Mucosa of rectum (tissue), 2 donors: ENCODE measurements around the gene STX10.

Source experiments
- H3K27ac ChIP-seq, 2 donors: one replicate each; pipeline ENCODE4 v1.7.0; 2013; ENCODE audit warnings: inconsistent platforms in 2 of 2, low read depth in 2 of 2, low read length in 2 of 2
- H3K27me3 ChIP-seq, 2 donors: one replicate each; pipeline ENCODE4 v1.7.0; 2013; ENCODE audit warnings: low read length in 2 of 2; ENCODE audit not compliant: control insufficient read depth in 2 of 2, insufficient read depth in 2 of 2
- H3K36me3 ChIP-seq, 2 donors: one replicate each; pipeline ENCODE4 v1.7.0; 2013; ENCODE audit warnings: low read length in 2 of 2; ENCODE audit not compliant: control insufficient read depth in 2 of 2, insufficient read depth in 2 of 2
- H3K4me1 ChIP-seq, 2 donors: one replicate each; pipeline ENCODE4 v1.7.0; 2013; ENCODE audit warnings: low read length in 2 of 2, mild to moderate bottlenecking in 1 of 2; ENCODE audit not compliant: control insufficient read depth in 2 of 2, insufficient read depth in 2 of 2
- H3K4me3 ChIP-seq, 2 donors: one replicate each; pipeline ENCODE4 v1.7.0; 2013; ENCODE audit warnings: low read length in 2 of 2
- H3K9ac ChIP-seq, 2 donors: one replicate each; pipeline ENCODE4 v1.7.0; 2013; ENCODE audit warnings: low read length in 2 of 2, low read depth in 1 of 2, mild to moderate bottlenecking in 1 of 2
- H3K9me3 ChIP-seq, 2 donors: one replicate each; pipeline ENCODE4 v1.7.0; 2013; ENCODE audit warnings: low read length in 2 of 2; ENCODE audit not compliant: control insufficient read depth in 2 of 2
- donor health status: healthy.
- donor health status: Normal muscosa, but diverticular disease.

Gene STX10

DNA sequence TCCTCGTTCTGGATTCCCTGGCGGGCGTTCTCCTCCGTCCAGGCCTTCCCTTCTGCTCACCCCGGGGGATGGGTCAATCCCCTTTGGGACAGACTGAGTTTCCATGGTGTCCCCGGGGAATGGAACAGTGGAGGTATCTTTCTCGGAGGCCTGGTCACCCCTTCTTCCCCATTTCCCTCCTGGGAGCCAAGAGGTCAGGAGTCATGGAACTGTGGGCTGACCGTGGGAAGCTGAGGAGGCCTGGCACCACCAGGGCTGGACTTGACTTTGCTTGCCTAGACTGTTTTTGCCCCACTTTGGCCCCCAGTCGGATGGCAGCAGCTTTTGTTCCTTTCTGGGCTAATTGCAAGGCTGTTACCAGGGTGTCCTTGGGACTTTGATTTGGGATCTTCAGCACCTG, 30.1 kb downstream of the STX10 start:
- Histone ChIP-seq H3K27me3 (no peaks in the 10 kb centered on the region), H3K9ac (no peak overlapping the region), H3K4me3 (no peak overlapping the region), H3K4me1 (peaks cover 19 to 21% of the 10 kb centered on the region in 2 donors), H3K27ac (no peak overlapping the region), H3K9me3 (no peaks in the 10 kb centered on the region), H3K36me3 (peaks cover 0 to 7% of the 10 kb centered on the region in 2 donors)

DNA sequence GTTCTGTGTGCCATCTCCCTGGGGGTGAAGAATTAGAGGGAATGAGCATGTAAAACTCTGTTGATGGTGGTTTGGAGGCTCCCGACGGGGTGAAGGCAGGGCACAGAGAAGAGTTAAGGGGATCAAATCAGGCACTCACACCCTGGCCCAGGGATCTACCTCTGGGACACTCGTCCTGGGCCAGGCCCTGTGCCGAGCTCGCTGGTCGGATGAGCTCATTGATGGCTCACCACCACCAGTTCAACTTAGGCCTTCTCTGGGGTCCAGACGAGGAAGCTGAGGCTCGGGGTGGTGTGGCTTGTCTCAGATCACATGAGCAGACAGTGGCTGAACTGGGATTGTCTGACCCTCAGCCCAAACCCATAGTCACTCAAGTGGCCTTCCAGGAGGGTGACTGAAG, 30.5 kb downstream of the STX10 start:
- no peak overlapping the region for H3K9ac ChIP-seq
- no peaks in the 10 kb centered on the region for H3K27me3 ChIP-seq
- H3K36me3 ChIP-seq = peaks cover 0 to 7% of the 10 kb centered on the region in 2 donors
- H3K4me3 ChIP-seq = peak overlapping the region; percentile 64 to 75
- peaks cover 19 to 21% of the 10 kb centered on the region in 2 donors for H3K4me1 ChIP-seq
- H3K27ac ChIP-seq = no peak overlapping the region
- no peaks in the 10 kb centered on the region for H3K9me3 ChIP-seq

- Histone ChIP-seq H3K9me3 (no peaks in the 10 kb centered on the region), H3K36me3 (peaks cover 0 to 7% of the 10 kb centered on the region in 2 donors), H3K27me3 (no peaks in the 10 kb centered on the region), H3K27ac (peak overlapping the region; percentile 61 to 62), H3K9ac (peak overlapping the region in 1 of 2 donors; percentile 79), H3K4me3 (peak overlapping the region; percentile 70 to 75), H3K4me1 (peaks cover 19 to 21% of the 10 kb centered on the region in 2 donors)
These were observed 31.6 kb downstream of the STX10 start for GRCh38 chr19:13118424-13119193.

- H3K27ac ChIP-seq = peak within 1 kb of the TSS; percentile 62 to 74
- peak within 1 kb of the TSS; percentile 97 to 99 for H3K4me3 ChIP-seq
- no peaks in the 10 kb centered on the region for H3K27me3 ChIP-seq
- peaks cover 19 to 21% of the 10 kb centered on the region in 2 donors for H3K4me1 ChIP-seq
- H3K9me3 ChIP-seq = no peaks in the 10 kb centered on the region
- peaks cover 0 to 7% of the 10 kb centered on the region in 2 donors for H3K36me3 ChIP-seq
- peak within 1 kb of the TSS; percentile 79 to 81 for H3K9ac ChIP-seq
These were observed 32.3 kb downstream of the STX10 start, which contains the start of gene NACC1 for GRCh38 chr19:13117772-13118423. TSS of gene NACC1 (plus strand) at chr19:13118264. CDS start at chr19:13135208, 16,944 bp downstream.

DNA sequence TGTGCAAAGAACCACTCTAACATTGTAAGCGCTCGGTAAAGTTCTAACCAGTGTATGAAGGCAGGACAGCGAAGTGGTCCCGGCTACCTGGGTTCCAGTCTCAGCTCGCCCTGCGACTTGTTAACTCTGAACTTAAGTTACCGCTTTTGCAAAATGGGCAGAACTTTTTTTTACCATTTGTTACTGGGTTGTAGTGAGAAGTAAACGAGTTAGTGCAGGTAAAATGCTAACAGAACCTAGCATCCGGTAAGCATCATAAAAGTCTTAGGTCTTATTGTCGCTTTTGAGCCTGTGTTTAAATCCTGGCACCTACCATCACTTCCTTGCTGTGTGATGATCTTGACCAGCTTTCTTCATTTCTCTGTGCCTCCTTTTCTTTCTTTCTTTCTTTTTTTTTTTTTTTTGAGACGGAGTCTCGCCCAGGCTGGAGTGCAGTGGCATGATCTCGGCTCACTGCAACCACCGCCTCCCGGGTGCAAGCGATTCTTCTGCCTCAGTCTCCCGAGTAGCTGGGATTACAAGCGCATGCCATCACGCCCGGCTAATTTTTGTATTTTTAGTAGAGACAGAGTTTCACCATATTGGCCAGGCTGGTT, 32.9 kb downstream of the STX10 start:
- Histone ChIP-seq H3K4me3 (peak overlapping the region; percentile 97 to 99), H3K27me3 (no peaks in the 10 kb centered on the region), H3K9me3 (no peaks in the 10 kb centered on the region), H3K9ac (peak overlapping the region; percentile 76 to 81), H3K4me1 (peaks cover 19 to 21% of the 10 kb centered on the region in 2 donors), H3K27ac (peak overlapping the region; percentile 54 to 74), H3K36me3 (peaks cover 5 to 13% of the 10 kb centered on the region in 2 donors)

DNA sequence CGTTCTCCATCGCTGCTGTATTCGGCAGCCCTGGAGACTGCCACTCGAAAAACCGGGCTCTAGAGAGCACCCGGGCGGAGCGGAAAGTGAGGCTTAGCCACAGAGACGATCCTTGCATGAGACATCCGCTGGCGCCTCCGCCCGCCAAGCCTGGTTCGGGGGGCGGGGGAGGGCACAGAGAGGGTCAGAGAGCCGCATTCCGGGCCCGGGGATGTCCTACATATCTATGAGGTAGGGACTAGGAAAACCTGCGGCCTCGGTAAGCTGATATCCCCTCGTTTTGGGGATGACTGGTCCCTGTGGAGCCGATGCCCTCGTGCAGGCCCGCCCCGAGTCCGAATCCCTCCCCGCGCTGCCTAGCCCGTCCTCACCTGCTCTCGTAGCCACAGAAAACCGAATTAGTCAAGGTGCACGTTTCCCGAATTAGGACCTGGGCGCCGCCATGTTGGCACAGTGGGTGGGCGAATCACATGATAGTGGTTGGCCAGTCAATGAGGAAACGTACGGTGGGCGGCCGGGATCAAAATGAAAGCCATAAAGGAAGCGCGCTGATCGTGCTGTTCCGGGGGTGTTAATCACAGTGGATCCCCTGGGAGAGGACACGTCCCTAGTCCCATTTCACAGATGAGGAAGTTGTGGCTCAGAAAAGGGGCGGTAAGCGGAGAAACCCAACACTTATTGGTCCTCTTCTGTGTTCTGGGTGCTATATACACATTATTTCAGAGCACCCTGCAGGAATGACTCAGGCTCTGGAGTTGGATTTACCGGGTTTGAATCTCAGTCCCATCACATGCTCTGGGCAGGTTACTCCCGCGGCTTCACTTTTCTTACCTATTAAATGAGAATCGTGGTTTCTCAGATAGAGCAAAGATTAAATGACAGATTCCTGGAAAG, 33.6 kb downstream of the STX10 start, which contains the start of gene TRMT1:
TSS of gene TRMT1 (minus strand) at position 459 of the 894 bp plus-strand sequence. CDS start at position 118, 341 bp downstream.
- Histone ChIP-seq H3K27ac (peak within 1 kb of the TSS; percentile 54 to 74), H3K4me1 (peaks cover 19 to 21% of the 10 kb centered on the region in 2 donors), H3K4me3 (peak within 1 kb of the TSS; percentile 97 to 99), H3K27me3 (no peaks in the 10 kb centered on the region), H3K9ac (peak within 1 kb of the TSS; percentile 76 to 81), H3K9me3 (no peaks in the 10 kb centered on the region), H3K36me3 (peaks cover 5 to 6% of the 10 kb centered on the region in 2 donors)

DNA sequence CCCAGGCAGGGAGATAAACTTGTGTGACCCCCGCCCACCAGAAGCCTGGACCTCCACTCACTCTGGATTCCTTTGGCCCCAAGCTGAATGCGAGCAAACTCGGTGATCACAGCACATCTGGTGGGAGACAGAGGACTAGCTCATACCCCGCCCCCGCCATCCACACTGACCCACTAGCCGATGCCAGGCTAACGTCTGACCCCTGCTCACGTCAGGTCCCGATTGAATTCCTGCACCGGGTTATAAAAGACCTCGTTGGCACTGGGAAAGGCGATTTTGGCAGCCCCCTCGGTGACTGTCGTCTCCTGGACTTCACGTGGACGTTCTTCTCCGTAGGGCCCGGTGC, 34.3 kb downstream of the STX10 start:
- Histone ChIP-seq H3K27ac (no peak overlapping the region), H3K9ac (peak overlapping the region; percentile 68 to 76), H3K4me1 (peaks cover 19 to 21% of the 10 kb centered on the region in 2 donors)

GRCh38 chr19:13112555-13112954, 37.6 kb downstream of the STX10 start:
- Histone ChIP-seq H3K27ac (no peak overlapping the region), H3K36me3 (peaks cover 12 to 20% of the 10 kb centered on the region in 2 donors), H3K27me3 (no peaks in the 10 kb centered on the region), H3K9ac (peak overlapping the region in 1 of 2 donors; percentile 32), H3K4me1 (peaks cover 7 to 10% of the 10 kb centered on the region in 2 donors), H3K9me3 (no peaks in the 10 kb centered on the region), H3K4me3 (no peak overlapping the region)

More for the DNA sequence above, 34.3 kb downstream of the STX10 start:
- Histone ChIP-seq H3K36me3 (peaks cover 5 to 6% of the 10 kb centered on the region in 2 donors), H3K27me3 (no peaks in the 10 kb centered on the region), H3K4me3 (peak overlapping the region; percentile 97 to 99), H3K9me3 (no peaks in the 10 kb centered on the region)

- no peaks in the 10 kb centered on the region for H3K27me3 ChIP-seq
- H3K36me3 ChIP-seq = peaks cover 14 to 22% of the 10 kb centered on the region in 2 donors
- no peak overlapping the region for H3K4me3 ChIP-seq
- H3K4me1 ChIP-seq = no peaks in the 10 kb centered on the region
- no peak overlapping the region for H3K27ac ChIP-seq
- H3K9ac ChIP-seq = no peak overlapping the region
- no peaks in the 10 kb centered on the region for H3K9me3 ChIP-seq
These were observed 40.0 kb downstream of the STX10 start for GRCh38 chr19:13110099-13110610.
